ENCODE data around the gene PCSK5. TPM values are rescaled to one million over a fixed set of nuclear protein-coding genes. Genes with fewer than 3 reads are reported as not detected.

The PCSK5 gene
- total and polyA plus RNA-seq, 2 experiments from 2014 or later: 59.1 to 71.7 TPM

DNA sequence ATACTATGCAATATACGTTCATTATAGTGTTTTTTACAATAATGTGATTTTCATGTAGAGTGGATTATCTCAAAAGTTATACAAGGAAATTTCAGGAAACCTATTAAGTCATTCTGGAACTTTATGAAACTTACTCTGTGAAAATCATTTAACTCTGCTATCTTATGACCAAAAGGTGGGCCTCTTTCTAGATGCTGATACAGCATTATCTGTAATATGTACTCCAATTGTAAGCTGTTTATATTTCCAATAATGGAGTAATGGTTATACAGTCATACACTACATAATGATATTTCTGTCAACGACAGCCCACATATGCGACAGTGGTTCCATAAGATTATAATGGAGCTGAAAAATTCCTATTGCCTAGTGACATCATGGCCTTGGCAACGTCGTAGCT, 18.8 kb upstream of the PCSK5 start:
- Histone ChIP-seq H3K4me2 (no peak overlapping the region), H3K4me3 (no peak overlapping the region), H3K36me3 (replicated peaks; ENCODE audit: insufficient read depth, low read depth) (no peaks in the 10 kb centered on the region), H3K27ac (no peak overlapping the region), H3K9me3 (ENCODE audit: low read depth) (no peaks in the 10 kb centered on the region), H3K4me1 (ENCODE audit: insufficient read depth) (no peaks in the 10 kb centered on the region), H3K9me2 (replicated peaks; ENCODE audit: insufficient read depth) (no peaks in the 10 kb centered on the region), H4K20me1 (ENCODE audit: insufficient read depth, poor library complexity, severe bottlenecking) (no peaks in the 10 kb centered on the region), H3K79me2 (no peaks in the 10 kb centered on the region), H3K27me3 (no peaks in the 10 kb centered on the region), H2AFZ (no peak overlapping the region)
- TF ChIP-seq EZH2 (IDR thresholded peaks at IDR 0.05; ENCODE audit: borderline replicate concordance) (no peak), EZH2phosphoT487 (IDR thresholded peaks at IDR 0.05; ENCODE audit: low read depth, severe bottlenecking, unreplicated experiment) (no peak), CTCF (IDR thresholded peaks at IDR 0.05; ENCODE audit: poor library complexity) (no peak)
- no peak for DNase-seq (ENCODE audit: low spot score)
- 91% methylated on average over 5 of the region's 5 CpGs for WGBS (ENCODE audit: low lambda C conversion rate, missing lambda C conversion rate)

DNA sequence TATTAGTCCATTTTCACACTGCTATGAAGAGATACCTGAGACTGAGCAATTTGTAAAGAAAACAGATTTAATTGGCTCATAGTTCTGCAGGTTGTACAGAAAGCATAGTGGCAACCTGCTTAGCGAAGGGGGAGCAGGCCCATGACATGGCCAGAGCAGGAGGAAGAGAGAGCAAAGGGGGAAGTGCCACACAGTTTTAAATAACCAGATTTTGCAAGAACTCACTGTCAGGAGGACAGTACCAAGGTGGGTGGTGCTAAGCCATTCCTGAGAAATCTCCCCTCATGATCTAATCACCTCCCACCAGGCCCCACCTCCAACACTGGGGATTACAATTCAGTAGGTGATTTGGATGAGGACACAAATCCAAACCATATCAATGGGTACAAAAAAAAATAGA, 16.8 kb upstream of the PCSK5 start:
- Histone ChIP-seq H3K27ac (no peak overlapping the region), H3K9me2 (replicated peaks; ENCODE audit: insufficient read depth) (no peaks in the 10 kb centered on the region), H3K4me2 (no peak overlapping the region), H3K27me3 (no peaks in the 10 kb centered on the region), H3K9me3 (ENCODE audit: low read depth) (no peaks in the 10 kb centered on the region), H3K4me1 (ENCODE audit: insufficient read depth) (no peaks in the 10 kb centered on the region), H4K20me1 (ENCODE audit: insufficient read depth, poor library complexity, severe bottlenecking) (no peaks in the 10 kb centered on the region), H3K79me2 (no peaks in the 10 kb centered on the region), H3K36me3 (replicated peaks; ENCODE audit: insufficient read depth, low read depth) (no peaks in the 10 kb centered on the region), H3K4me3 (no peak overlapping the region), H2AFZ (no peak overlapping the region)
- no peak for DNase-seq (ENCODE audit: low spot score)
- TF ChIP-seq EZH2phosphoT487 (IDR thresholded peaks at IDR 0.05; ENCODE audit: low read depth, severe bottlenecking, unreplicated experiment) (no peak), CTCF (IDR thresholded peaks at IDR 0.05; ENCODE audit: poor library complexity) (no peak)
- 96% methylated on average over 1 of the region's 1 CpG for WGBS (ENCODE audit: low lambda C conversion rate, missing lambda C conversion rate)

DNA sequence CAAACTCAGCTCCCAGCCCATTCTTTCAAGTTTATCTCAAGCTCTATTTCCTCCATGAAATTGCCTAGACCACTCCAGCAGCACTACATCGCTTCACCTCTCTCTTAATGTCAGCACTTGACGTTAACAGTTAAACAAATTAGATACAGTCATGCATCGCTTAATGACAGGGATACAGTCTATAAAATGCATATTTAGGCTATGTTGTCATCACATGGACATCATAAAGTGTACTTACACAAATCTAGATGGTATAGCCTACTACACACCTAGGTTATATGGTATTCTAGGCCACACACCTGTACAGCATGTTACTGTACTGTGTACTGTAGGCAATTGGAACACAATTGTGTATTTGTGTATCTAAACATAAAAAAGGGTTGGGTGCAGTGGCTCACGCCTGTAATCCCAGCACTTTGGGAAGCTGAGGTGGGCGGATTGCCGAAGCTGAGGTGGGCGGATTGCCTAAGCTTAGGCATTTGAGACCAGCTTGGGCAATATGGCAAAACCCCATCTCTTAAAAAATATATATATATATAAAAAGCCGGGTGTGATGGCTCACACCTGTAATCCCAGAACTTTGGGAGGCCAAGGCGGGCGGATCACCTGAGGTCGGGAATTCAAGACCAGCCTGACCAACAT, 13.4 kb upstream of the PCSK5 start:
- Histone ChIP-seq H3K9me3 (ENCODE audit: low read depth) (no peaks in the 10 kb centered on the region), H3K4me2 (no peak overlapping the region), H2AFZ (no peak overlapping the region), H3K27me3 (no peaks in the 10 kb centered on the region), H3K27ac (no peak overlapping the region), H4K20me1 (ENCODE audit: insufficient read depth, poor library complexity, severe bottlenecking) (no peaks in the 10 kb centered on the region), H3K4me1 (ENCODE audit: insufficient read depth) (no peaks in the 10 kb centered on the region), H3K4me3 (no peak overlapping the region), H3K9me2 (replicated peaks; ENCODE audit: insufficient read depth) (no peaks in the 10 kb centered on the region), H3K36me3 (replicated peaks; ENCODE audit: insufficient read depth, low read depth) (no peaks in the 10 kb centered on the region), H3K79me2 (no peaks in the 10 kb centered on the region)
- DNase-seq (ENCODE audit: low spot score): no peak
- 92% methylated on average over 11 of the region's 11 CpGs for WGBS (ENCODE audit: low lambda C conversion rate, missing lambda C conversion rate)
- no peak for TF ChIP-seq EZH2phosphoT487 (IDR thresholded peaks at IDR 0.05; ENCODE audit: low read depth, severe bottlenecking, unreplicated experiment)

- H3K9me2 ChIP-seq (replicated peaks; ENCODE audit: insufficient read depth): no peaks in the 10 kb centered on the region
- H3K36me3 ChIP-seq (replicated peaks; ENCODE audit: insufficient read depth, low read depth): no peaks in the 10 kb centered on the region
- no peak overlapping the region for H3K27ac ChIP-seq
- H3K27me3 ChIP-seq: no peaks in the 10 kb centered on the region
- H3K4me2 ChIP-seq: no peak overlapping the region
- 95% methylated on average over 2 of the region's 2 CpGs for whole genome bisulfite sequencing (ENCODE audit: low lambda C conversion rate, missing lambda C conversion rate)
- no peaks in the 10 kb centered on the region for H4K20me1 ChIP-seq (ENCODE audit: insufficient read depth, poor library complexity, severe bottlenecking)
- no peak for DNase-seq (ENCODE audit: low spot score)
- no peak overlapping the region for H3K4me3 ChIP-seq
- no peak for TF ChIP-seq EZH2 (IDR thresholded peaks at IDR 0.05; ENCODE audit: borderline replicate concordance)
- no peak for TF ChIP-seq EZH2phosphoT487 (IDR thresholded peaks at IDR 0.05; ENCODE audit: low read depth, severe bottlenecking, unreplicated experiment)
- H3K9me3 ChIP-seq (ENCODE audit: low read depth): no peaks in the 10 kb centered on the region
- H2AFZ ChIP-seq: no peak overlapping the region
- H3K79me2 ChIP-seq: no peaks in the 10 kb centered on the region
- H3K4me1 ChIP-seq (ENCODE audit: insufficient read depth): no peaks in the 10 kb centered on the region
Measured at GRCh38 chr9:75878488-75878860, 12.0 kb upstream of the PCSK5 start.
